ENCODE measurements around the gene ZNF692.

Gene ZNF692

GRCh38 chr1:248824701-248825100, 34.2 kb downstream of the ZNF692 start:
- DNase-seq, result no peak

GRCh38 chr1:248824301-248824700, 34.6 kb downstream of the ZNF692 start:
- DNase-seq, result no peak

GRCh38 chr1:248823517-248824001, 35.3 kb downstream of the ZNF692 start:
- no peak for DNase-seq

GRCh38 chr1:248822148-248823032, 36.5 kb downstream of the ZNF692 start:
- DNase-seq, result peak; percentile 13 to 16

DNA sequence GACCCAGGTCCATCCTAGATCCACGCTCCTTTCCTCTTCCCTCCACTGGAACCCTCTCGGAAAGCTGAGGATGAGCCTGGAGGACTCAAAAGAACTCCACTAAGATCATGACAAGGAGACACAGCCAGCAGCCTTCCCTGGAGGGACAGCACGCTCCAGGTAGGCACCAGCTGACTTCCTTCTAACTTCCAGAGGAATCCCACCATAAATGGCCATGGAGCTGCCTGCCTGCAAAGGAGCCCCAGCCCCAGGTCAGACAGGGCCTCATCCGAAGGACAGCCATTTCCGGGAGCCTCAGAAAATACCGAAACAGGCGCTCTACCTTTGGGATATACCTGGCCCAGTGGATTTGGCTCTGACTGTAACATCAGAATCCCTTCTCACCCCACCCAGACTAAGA, 37.2 kb downstream of the ZNF692 start:
- DNase-seq, result peak in 1 of 2 experiments; percentile 12

- DNase-seq, result peak in 1 of 2 experiments; percentile 10
Measured at GRCh38 chr1:248821101-248821500, 37.8 kb downstream of the ZNF692 start.

- peak in 1 of 2 experiments; percentile 13 for DNase-seq
Measured at GRCh38 chr1:248820041-248820585, 38.8 kb downstream of the ZNF692 start.

- peak; percentile 14 to 19 for DNase-seq
Measured at GRCh38 chr1:248818505-248819374, 40.1 kb downstream of the ZNF692 start.

DNA sequence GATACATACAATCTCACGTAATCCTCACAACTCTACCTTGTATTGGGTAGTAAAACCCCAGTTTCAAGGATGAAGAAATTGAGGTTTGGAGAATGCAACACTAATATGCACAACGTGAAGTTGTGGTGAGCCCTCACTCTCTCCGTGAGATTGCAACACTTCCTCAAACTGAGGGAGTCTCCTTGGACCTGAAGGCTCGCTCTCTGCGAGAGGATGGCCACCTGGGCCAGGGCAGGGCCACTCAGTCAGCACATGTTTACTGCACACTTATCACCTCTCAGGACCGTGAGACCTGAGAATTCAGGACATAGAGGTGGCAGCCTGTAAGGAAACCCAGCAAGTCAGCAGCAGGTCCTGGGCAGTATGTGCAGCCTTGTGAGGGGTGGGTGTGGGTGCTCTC, 41.8 kb downstream of the ZNF692 start:
- no peak for DNase-seq

DNA sequence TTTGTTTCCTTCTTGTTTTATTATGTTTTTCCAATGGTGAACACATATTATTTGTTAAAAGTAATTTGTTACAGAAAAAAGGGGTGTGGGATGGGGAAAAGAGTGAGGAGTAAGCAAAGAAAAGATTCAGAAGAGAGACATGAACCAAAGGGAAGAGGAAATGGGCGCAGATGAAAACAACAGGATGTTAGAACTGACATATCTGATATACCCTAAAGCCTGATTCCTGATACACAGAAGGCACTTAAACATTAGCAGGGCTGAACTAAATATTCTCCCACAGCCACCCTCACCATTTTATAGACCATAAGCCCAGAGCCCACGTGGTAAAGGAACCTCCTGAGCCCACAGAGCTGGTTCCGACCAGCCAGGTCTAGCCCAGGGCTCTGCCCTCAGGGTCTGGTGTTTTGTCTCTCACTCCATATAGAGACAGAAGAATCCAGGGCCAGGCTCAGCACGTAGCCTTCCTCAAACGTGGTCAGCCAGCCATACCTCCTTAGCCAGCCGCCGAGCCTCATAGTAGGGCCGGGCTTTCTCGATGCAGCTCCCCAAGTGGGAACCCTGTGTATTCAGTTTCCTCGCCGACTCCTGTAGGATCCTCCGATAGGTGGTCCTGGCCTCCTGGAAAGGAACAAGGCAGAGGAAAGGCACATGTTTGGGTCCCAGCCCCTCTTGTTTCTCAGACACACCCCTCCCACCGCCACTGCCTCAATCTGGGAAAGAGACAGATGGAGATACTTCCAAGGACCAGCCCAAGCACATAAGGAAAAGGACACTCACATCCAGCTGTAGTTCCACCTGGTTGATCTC, 42.6 kb downstream of the ZNF692 start:
- no peak for DNase-seq

- no peak for DNase-seq
Measured at GRCh38 chr1:248815407-248816034, 43.4 kb downstream of the ZNF692 start.

DNA sequence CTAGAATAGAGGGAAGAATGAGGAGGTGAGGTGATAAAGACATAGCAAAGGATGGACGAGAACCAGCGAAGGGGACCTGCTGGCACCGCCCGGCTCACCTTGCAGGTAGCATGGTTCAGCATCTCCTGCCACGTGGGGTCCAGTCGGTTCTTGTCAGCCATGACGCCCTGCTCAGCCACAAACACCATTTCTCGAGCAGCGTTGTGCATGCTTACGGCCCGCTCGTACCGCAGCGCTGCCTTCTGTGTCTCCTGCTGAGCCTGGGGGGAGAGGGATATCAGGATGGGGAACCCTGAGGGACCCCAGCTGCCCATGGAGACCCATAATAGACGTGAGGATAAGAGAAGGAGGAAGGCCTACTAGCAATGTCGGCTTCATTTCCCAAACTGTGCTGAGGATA, 44.5 kb downstream of the ZNF692 start:
- DNase-seq, result no peak

- DNase-seq, result no peak
Measured at GRCh38 chr1:248813546-248813945, 45.3 kb downstream of the ZNF692 start.

DNA sequence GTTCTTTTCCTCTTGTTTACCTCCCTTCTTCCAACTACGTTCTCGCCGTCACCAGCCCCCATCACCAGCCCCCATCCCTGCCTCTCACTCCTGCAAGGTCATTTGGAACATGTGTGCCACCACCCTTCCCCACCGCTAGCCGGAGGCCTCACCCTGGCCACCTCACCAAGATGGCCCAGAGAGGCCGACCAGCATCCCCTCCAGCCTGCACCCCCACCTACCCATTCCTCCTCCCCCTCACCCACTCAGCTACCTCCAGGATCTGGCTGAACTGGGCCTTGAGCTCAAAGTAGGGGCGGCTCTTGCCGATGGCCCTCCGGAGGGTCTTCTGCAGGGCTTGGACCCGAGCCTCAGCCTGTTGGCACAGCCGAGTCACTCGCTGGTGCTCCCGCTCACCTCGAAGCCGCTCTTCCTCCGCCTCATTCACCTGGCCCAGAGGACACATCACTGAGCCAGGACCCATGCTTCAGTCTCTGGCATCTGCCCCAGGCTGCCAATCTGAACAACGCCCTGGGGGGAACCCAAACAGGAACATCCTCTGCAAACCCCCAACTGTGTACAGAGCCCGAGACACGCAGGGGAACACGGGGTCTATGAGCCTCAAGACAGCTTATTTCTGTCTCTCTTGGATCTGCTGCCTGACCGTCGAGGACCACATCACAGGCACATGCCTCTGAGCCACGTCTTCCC, 46.0 kb downstream of the ZNF692 start:
- no peak for DNase-seq

DNA sequence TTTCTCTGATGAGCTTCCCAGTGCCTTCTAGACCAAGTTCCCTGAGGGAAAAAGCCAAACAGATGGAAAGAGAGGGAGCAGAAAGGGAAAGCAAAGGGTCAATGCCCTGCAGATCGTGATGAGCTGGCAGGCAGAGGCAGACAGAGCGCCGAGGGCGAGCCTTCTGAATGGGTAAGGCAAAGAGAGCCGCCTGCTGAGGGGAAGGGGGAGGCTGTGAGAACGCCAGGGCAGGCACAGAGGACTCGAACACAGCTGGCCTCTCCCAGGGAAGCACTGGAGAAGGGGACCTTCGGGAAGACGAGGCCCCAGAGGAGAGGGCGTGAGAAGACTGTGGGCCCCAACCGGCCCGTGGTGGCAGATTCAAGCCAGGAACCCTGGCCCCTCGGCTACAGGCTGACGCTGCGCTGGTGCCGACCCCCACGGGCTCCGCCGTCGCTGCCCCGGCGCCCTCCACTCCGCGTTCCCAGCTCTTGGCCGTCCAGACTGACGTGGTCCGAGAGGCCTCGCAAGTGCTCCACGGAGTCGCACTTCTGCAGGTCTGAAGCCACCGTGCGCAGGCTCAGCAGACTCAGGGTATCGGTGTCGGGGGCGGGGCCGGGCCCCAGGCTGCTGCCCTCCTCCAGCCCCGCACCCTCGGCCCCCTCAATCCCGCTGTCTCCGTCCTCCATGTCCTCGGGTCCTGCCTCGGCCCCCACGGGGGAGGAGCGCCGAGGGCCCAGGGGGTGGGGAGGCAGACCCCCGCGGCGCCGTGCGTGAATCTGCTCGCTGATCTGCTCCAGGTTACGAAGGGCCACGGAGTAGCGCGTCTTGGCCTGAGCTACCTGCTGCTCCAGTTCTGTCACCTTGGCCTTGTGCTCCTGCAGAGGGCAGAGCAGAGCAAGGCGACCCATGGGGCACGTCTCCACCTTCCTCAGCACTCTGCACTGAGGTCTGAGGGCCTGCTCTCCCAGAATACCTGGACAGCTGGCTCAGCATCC, 47.1 kb downstream of the ZNF692 start:
- no peak for DNase-seq

- no peak for DNase-seq
Measured at GRCh38 chr1:248810727-248811513, 48.0 kb downstream of the ZNF692 start.

- DNase-seq, result no peak
Measured at GRCh38 chr1:248810000-248810726, 48.7 kb downstream of the ZNF692 start.

GRCh38 chr1:248808876-248809275, 50.0 kb downstream of the ZNF692 start:
- DNase-seq, result no peak

All from activated T-cell treated with anti-CD3 and anti-CD28 coated beads, Interleukin-2, amount 50 U/mL, for 48 hours (primary cell).